GM18907 (cell line): ENCODE data around the gene PHACTR3.

Experiments used
- ATAC-seq: cut with Tn5 transposase; IDR thresholded peaks from one replicate; pipeline ENCODE4 v1.9.1; 2021; ENCODE audit warnings: mild to moderate bottlenecking, moderate library complexity; ENCODE audit not compliant: unreplicated experiment

Gene PHACTR3

GRCh38 chr20:59785986-59786795, 181.9 kb downstream of the PHACTR3 start:
- no peak for ATAC-seq

DNA sequence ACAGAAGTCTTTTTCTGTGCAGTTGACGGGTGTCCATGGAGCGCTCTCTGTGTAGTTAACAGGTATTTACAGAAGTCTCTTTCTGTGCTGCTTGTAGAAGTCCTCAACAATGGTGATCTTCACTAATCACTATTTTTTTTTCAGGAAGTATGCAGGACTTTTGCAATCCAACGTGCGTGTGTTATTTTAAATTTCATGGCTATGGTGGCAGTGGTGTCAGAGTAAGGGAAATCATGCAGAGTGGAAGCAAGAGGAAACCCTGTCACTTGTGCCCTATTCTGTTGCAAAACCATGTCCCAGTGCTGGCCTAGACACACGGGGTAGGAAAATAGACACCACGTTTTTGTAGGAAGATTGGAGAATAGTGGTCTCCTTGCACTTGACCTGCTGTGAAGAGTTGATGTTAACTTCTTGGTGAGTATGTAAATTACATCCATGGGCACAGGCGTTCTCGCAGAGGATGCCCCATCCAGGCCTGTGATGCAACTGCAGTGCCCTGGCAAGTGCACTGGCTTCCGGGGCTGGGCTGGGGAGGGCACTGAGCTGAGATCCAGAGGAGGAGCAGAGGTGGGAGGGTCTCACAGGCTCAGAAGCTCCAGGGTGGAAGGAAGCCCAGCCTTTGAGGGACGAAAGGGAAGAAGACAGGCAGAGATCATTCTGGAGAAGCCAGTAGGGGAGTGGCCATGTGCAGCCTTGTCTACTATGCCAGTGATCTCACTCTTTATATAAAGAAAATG, 182.6 kb downstream of the PHACTR3 start:
- no peak for ATAC-seq

- ATAC-seq, result no peak
Measured at GRCh38 chr20:59787538-59787890, 183.2 kb downstream of the PHACTR3 start.

DNA sequence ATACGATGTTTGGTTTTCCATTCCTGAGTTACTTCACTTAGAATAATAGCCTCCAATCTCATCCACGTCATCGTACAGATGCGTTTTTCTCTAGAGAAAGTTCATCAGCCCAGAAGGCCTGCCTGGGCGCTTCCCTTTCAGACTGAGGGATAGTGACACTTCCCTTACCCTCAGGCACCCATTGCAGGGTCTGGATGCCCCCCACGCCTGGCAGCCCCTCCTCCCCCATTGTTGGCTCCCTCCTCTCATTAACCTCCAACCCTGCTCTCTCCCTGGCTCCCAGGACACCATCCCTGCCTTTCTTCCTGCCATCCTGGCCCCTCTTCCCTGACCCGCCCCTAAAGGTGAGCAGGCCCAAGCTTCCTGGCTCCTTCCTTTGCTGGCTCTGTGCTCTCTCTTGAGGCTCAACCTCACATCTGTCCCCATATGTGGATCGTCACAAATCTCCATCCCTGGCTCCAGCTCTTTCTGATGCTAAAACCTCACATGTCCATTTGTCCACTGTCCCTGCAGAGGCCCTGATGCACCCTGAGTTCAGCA, 183.9 kb downstream of the PHACTR3 start:
- no peak for ATAC-seq

DNA sequence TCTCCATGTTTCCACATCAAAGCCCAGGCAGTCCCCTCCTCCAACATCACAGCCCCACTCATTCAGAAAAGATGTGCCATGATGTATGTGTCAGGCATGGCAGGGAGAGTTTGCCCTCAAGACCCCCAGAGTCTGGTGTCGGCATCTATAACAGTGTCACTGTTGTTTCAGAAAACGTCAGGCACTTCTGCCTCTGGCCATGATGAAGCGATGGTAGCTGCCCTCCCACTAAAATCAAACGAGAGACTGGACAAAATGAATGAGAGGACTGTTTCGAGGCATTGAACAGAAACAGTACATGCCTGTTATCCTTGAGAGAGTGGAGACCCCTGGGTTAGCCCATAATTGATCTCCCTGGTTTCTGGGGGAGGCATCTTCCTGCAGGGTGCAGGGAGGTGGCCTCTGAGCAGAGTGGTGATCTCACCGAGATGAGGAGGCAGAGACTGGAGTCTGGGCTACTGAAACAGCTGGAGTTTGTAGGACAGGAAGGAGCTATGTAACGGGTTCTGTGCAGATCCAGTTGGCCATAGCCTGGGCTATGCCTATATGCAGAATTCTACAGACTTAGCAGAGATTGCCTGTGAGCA, 184.6 kb downstream of the PHACTR3 start:
- no peak for ATAC-seq

DNA sequence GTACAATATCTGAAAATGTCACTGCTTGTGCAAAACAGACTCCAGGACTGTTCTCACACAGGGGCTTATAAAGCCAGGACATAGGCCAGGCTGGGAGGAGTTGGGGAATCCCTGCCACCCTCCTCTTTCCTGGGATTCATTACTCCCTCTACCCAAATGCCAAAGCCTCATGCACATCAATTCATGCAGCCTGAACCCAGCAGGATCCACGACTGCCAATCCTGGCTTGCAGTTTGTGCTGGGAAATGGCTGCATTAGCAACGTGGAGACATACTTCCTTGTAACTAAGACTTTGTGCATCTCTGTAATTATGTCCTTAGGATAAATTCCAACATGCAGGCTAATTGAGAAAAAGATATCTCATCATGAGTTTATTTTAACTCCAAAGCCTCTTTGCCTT, 185.3 kb downstream of the PHACTR3 start:
- ATAC-seq, result no peak

GRCh38 chr20:59790346-59790745, 186.0 kb downstream of the PHACTR3 start:
- ATAC-seq, result no peak

DNA sequence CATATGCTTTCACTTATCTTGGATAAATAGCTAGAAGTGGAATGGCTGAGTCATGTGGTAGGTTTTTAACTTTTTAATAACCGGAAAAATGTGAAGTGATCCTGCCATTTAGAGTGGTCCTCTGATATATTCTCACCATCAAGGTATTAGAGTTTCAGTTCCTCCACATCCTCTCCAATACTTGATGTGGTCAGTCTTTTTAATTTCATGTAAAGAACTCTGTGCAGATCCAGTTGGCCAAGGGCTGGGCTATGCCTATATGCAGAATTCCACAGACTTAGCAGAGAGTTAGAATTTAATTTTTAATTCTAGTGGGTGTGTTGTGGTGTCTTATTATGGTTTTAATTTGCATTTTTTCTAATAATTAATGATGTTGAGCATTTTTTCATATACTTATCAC, 188.0 kb downstream of the PHACTR3 start:
- ATAC-seq, result no peak

- no peak for ATAC-seq
Measured at GRCh38 chr20:59794555-59794954, 190.2 kb downstream of the PHACTR3 start.

- ATAC-seq, result no peak
Measured at GRCh38 chr20:59800309-59800708, 196.0 kb downstream of the PHACTR3 start.

GRCh38 chr20:59802018-59802417, 197.7 kb downstream of the PHACTR3 start:
- ATAC-seq, result no peak

- ATAC-seq, result no peak
Measured at GRCh38 chr20:59802471-59803221, 198.3 kb downstream of the PHACTR3 start.

GRCh38 chr20:59804347-59804746, 200.0 kb downstream of the PHACTR3 start:
- ATAC-seq, result no peak

DNA sequence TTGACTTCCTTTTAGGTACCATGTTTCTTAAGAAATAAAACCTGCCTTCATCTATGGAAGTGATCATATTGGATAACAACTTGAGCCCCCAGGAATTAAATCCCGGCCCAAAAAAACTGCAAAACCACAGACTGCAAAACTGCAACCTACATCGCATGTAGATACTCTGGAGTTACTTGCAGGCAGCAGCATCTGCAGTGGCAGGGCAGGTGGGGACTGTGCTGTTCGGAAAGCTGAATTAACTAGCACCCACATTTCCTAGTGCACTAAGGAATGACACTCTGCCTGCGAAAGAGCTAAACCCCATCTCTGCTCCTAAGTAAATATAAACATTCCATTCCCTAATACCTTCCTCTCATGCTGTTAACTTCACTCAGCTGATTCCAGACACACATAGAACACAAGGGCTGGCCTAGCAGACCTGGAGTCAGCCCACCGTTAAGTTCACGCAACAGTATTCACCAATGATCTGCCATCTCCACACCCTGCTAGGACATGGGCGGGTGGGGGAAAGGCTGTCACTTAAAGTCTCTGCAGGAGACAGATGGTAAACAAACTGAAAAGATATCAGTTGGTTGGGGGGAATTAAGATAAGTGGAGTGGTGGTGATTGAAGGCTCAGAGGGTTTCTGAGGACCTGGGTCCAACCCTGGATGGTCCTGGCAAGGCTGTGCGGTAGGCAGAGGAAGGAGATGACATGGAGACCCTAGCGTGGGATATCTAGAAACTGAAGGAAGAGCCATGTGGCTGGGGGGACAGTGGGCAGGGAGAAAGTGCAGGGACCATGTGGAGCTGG, 200.7 kb downstream of the PHACTR3 start:
- no peak for ATAC-seq

GRCh38 chr20:59805786-59806577, 201.6 kb downstream of the PHACTR3 start:
- no peak for ATAC-seq

GRCh38 chr20:59806578-59806975, 202.2 kb downstream of the PHACTR3 start:
- no peak for ATAC-seq

GRCh38 chr20:59807909-59808728, 203.8 kb downstream of the PHACTR3 start:
- no peak for ATAC-seq

DNA sequence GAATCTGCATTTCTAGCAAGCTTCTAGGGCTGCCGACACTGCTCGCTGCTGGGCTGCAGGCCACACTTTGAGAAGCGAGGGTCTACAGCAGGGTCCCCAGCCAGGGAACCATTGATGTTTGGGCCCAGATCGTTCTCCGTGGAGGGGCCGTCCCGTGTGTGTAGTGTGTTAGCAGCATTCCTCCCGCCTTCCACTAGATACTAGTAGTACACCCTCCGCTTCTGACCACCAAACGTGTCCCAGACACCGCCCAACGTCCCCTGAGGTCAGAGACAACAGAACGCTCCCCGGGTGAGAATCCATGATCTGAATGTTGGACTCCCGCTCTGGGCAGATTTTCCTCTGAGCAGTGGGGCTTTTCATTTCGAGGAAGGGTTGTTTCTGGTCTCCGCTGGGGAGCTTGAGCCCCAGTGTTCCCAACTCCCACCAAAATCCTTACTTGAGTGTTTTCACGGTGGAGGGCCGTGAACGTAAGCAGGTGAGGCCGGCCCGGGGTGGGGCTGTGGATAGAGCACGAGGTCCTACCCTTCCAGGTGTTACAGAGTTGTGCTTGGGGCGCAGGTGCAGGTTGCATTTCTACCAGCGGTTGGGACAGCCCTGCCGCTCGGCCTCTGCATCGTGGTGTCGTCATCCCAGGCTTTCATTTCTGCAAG, 204.5 kb downstream of the PHACTR3 start:
- ATAC-seq, result no peak
